HG02678 (cell line): ENCODE measurements around the gene ZNF584.
"Not testable (repeated sequence)": the region's sequence is repeated elsewhere in the genome, so short reads cannot be mapped to it uniquely, and the experiment has no call there.

Experiments used
- ATAC-seq: cut with Tn5 transposase; IDR thresholded peaks from one replicate; pipeline ENCODE4 v1.9.1; 2021; ENCODE audit warnings: mild to moderate bottlenecking, moderate library complexity; ENCODE audit not compliant: unreplicated experiment

The ZNF584 gene

DNA sequence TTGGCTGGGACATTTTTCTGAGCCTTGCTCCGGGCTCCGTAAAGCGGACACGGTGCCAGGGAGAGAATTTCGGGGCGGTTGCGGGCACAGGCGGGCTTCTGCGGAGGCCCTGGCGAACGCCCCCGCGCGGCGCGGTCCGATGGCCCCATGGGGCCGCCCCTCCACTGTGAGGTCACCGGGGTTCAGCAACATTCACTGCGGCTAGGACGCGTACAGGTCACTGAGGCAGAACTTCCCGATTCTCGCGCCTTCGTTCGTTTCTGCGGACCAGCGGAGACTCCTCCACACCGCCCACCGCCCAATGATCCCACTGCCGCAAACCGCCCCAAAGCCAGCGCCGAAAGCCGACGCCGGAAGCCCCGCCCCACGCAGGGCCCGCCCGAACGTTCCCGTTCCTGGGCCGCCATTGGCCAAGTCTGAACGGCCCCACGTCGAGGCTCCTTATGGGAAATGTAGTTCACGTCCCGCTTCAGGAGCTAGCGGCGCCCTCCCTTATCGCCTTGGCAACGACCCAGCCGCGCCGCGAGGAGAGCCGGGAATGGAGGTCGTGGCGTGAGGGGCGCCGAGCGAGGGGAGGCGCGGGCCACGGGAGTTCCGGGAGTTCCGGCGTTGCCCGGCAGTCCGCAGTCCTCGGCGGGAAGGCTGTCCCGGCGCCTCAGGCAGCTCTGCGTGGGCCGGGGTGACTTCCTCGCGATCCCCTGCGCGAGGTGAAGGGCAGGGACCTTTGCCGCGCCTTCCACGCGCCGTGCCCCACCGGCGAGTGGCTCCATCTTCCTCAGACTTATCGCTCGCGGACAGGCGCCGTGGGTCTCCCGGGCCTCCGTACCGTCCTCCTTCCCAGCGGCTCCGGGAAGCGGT is at the start of gene ZNF584:
TSS of gene ZNF584 (plus strand) at position 498 of the 858 bp plus-strand sequence. CDS start 499 bp downstream, outside the sequence.
- ATAC-seq: peak; percentile 88

DNA sequence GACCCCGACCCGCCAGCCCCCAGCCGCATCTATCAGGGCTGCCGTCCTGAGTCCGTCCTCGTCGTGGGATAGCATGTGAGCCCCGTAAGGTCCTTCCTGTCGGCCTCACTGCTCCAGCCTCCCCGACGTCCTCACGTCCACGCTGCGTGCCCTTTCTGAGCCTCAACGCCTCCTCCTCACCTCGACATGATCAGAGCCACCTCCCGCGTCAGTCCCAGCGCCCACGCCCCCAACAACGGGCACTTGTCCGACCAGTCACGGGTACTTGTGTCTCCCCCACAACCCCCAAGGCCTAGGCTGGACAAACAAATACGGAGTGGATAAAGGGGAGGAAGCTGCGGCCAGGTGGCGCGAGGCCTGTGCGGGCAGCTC is 46.6 kb upstream of the ZNF584 start:
- no peak for ATAC-seq

DNA sequence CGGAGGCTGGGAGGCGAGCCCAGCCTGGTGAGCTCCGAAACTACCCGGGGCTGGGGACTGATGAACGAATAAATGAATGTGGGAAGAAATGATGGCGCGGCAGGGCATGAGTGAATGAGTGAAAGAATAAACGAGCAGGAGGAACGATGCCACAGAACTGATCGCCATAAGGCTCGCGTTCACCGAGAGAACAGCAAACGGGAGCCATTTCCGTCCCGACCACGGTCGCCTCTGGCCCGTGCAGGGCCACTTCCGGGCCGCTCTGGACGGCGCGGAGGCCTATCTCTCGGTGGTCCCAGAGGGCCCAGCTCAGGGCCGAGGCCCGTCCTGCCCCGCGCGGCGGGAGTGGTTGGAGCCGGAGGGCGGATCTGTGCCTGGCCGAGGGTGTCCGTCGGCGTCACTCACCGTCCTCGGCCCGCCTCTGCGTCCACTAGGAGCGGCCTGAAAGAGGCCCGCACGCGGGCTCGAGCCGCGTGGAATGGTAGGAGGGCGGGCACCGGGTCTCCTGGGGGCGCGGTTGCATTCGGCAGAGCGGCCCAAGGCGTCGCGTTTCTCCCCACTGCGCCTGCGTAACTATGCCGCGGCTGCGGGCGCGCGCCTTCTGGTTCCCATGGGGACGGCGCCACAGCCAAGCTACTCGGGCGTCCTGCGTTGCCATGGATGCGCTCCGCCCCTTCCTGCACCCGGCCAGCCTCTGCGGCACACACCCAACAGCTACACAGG is 46.0 kb upstream of the ZNF584 start, which contains the start of gene ZNF497:
TSS of gene ZNF497 (minus strand) at position 480 of the 723 bp plus-strand sequence. CDS start 5,116 bp downstream, outside the sequence.
- peak; percentile 87 for ATAC-seq

DNA sequence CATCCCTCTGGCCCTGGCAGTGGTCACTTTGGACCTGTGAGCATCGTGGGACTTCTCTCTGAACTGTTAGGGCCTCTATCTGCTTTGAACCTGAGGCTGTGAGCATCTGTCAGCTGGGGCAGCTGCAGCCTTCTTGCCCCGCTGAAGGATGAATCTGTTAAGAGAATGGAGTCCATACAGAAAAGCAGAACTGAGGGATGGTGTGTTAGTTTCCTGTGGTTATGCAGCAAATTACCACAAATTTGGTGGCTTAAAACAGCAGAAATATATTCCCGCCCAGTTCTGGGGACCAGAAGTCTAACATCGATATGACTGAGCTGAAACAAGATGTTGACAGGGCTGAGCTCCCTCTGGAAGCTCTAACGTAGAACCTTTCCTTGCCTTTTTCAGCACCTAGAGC is 44.3 kb upstream of the ZNF584 start:
- ATAC-seq: no peak

DNA sequence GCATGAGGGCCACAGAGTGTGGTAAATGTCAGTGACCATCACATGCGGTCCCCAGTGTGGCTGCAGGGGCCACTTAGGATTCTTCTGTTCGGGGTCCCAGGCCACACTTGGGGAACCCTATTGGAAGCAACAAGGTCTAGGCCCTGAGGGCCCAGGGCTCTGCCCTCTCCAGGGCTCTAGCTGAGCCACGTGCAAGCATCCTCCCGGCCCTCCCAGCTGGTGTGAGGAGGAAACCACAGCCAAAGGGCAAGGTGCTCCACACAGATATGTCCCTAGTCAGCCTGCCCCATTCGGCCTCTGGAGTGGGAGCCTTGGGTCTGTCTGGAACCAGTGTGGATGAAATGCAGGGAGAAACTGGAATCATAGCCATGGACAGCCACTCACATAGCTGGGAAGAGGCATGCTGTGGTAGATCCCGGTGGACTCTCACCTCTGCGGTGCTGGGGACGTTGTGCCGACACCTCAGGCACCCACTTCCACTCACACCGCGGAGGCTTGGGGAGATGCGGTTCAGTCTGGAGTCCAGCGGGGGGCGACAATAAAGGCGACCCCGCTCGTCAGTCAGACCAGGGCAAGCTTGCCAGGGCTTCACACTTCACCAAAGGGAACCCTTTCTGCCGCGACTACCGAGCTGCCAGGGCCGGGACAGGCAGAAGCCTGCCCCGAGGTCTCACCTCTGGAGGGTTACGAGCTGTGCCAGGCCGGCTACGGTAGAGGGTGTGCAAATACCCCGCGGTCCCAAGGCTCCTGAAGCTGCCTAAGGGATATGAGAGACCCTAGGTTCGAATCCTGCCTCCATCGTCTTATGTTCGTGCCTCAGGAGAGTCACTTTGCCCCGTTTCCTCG is 41.6 kb upstream of the ZNF584 start:
- ATAC-seq: no peak

DNA sequence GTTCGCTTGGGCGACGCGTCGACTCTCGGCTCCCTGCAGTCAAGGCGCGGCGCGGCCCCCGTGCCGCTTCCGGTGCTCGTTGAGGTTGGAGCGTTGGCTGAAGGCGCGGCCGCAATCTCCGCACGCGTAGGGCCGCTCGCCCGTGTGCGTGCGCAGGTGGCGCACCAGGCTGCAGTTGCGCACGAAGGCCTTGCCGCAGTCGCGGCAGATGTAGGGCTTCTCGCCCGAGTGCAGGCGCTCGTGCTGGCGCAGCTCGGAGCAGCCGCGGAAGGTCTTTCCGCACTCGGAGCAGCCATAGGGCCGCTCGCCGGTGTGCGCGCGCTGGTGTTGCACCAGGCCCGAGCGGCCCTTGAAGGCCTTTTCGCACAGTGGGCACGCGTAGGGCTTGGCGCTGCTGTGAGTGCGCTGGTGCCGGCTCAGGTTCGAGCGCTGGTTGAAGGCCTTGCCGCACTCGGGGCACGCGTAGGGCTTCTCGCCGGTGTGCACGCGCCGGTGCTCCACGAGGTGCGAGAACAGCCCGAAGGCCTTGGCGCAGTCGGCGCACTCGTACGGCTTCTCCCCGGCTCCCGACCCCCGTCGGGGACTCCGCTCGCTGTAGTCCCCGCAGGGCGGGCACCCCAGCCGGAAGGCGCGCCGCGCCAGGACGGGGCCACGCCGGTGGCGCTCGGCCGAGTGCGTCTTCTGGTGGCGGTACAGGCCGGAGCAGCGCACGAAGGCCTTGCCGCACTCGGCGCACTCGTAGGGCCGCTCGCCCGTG is 40.6 kb upstream of the ZNF584 start:
- ATAC-seq: no peak

DNA sequence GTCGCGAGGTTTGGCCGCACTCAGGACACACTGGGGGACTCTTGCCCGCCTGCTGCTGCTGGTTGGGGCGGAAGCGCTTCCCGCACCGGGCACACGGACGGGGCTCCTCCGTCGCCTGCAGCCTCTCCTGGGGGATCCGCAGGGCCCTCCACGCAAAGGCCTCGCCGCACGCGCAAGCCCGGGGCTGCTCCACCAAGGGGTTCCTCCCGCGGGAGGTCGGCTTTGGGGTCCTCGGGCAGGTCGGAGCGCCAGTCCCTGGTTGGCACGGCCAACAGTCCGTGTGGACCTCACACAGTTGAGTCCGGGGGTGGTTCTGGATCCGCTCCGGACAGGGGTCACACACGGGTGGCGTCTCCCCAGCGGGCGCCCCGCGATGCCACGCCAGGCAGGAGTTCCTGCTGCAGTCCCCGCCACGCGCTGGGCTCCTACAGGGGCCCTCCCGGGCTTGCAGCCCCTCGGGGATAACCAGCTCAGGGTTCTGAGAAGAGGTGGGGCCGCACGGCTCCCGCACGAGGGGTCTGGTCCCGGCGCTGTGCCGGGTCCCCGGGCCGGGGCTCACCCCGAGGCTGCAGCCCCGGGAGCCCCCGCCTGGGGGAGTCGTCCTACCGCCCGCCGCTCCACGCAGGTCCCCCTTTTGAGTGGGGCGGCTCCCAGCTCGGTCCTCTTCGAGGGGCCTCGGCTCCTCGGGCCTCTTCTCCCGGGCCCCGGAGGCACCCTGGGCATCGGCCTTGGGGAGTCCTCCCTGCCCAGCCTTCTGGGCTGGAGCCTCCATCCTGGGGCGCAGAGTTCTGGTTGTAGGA is 39.7 kb upstream of the ZNF584 start:
- ATAC-seq: no peak

DNA sequence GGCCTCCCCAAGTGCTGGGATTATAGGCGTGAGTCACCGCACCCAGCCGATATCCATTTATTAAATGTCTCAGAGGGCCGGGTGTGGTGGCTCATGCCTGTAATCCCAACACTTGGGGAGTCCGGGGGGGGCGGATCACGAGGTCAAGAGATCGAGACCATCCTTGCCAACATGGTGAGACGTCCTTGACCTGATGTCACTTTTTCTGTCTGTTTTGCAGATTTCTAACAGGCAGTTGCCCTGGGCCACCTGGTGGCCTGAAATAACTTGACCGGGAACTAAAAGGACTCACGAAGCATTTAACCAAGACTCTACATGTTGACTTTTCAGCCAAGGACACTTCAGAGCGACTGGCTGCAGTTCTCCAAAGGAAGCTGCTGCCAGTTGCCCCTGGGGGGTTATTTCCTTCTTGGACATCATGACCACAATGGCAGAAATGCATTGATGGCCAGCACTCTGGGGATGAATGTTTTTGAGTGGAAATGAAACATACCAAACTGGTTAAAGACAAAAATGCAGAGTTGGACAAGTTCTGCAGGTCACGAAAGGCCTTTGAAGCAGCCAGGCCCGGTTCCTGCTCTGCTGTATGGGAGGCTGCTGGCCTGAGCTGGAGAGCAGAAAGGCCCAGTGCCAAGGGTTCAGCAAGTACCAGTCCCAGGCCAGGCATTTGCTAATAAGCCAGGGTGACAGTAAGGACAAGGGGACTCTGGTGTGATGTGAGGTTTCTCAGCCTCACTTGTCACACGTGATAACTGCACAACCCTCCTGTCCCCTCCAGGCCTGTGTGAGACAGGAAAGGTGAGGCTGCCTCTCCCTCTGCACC is 35.9 kb upstream of the ZNF584 start:
- no peak for ATAC-seq

DNA sequence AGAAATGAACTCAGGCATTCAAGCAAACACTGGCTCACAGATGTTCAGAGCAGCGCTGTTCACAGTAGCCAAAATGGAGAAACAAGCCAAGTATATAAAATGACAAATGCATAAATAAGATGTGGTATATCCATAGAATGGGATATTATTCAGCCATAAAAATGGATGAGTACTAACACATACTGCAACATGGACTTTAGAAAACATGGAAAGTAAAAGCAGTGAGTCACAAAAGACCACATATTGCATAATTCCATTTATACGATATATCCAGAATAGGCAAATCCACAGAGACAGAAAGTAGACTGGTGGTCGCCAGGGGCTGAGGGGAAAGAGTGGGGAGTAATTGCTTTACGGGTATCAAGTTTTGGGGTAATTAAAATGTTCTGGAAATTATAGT is 34.2 kb upstream of the ZNF584 start:
- ATAC-seq: no peak

DNA sequence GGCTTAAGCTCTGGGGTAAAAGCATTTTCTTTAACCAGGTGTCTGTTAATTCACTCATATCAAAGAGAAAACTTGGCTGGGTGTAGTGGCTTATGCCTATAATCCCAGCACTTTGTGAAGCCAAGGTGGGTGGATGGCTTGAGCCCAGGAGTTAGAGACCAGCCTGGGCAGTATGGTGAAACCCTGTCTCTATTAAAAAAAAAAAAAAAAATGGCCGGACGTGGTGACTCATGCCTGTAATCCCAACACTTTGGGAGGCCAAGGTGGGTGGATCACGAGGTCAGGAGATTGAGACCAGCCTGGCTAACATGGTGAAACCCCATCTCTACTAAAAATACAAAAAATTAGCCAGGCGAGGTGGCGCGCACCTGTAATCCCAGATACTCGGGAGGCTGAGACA is 31.7 kb upstream of the ZNF584 start:
- ATAC-seq: not testable (repeated sequence)

DNA sequence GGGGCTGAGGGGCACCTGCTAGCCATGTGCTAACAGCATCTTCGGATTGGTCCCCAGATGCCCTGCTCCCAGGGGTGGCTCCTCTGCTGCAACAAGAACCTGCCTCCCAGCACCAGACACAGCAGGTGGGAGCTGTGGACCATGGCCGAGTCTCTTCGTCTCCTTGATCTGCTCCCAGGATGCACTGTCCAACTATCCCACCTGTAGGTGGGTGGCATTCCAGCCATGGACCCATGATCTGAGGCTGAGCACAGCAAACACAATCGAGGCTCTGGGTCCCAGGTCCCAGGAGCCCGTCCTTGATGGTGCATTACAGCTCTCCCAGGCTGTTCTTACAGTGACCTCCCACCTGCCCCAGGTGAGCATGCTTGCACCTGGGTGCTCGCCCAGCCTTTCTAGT is 29.2 kb upstream of the ZNF584 start:
- no peak for ATAC-seq

DNA sequence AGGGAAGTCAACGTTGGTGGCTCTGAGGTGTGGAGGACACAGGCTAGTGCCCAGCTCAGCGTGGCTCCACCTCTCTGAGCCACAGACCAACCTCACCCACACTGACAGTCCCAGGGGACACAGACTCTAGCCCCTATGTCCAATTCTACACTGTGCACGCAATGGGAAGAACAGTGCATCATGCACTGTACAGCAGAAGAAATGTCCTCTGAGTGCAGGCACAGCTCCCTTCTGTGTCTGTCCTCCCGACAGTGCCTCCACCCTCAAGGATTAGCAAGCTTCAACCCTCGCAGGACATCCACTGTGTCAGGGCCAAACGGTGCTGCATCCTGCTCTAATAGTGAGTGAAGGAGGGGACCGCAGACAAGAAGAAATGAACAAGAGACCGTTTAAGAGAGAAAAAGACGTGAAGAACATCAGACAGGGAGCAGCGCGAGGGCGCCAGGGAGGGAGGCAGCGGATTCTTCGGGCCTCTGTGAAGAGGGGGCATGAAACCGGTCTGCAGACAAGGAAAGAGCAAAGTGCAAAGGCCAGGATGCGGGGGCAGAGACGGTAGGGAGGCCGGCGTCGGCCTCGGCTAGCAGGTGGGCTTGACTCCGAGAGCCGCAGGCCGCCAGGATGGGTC is 28.3 kb upstream of the ZNF584 start:
- no peak for ATAC-seq

DNA sequence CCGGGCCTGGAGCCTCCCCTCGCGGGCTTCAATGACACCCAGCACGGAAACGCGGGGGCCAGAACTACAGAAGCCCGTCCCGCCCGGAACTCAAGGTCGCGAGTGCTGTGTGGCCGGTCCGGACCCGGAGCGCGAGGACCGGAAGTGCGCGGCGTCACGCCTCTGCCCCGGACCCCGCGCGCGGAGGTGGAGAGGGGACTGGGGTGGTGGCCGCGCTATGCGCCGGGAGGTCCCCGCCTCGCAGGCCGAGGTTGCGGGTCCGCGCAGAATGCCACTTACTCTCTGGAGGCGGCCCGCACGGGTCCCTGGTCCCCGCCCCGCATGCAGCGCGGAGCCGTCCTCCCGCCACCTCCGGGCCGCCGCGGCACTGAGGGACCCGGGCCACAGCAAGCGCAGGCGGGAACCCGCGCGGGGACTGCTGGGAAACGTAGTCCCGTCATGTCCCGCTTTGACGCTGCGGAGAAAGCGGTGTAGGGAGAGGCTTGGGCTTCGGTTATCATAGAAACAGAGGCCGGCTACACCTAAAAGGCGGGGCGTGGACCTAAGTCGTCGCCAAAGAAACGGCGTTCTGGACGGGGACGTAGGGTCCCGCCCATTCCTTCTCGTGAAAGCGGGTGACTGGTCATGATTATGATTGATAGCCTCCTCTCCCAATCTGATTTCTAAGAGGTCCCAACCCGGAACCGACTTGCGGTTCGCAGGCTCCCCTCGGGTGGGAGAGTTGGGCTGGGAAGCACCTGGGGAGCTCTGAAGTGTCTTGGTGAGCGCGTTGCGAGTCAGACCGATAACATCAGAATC is 27.6 kb upstream of the ZNF584 start, which contains the start of gene ZNF837:
TSS of gene ZNF837 (minus strand) at position 369 of the 798 bp plus-strand sequence. CDS start 11,698 bp downstream, outside the sequence.
- ATAC-seq: peak; percentile 86

DNA sequence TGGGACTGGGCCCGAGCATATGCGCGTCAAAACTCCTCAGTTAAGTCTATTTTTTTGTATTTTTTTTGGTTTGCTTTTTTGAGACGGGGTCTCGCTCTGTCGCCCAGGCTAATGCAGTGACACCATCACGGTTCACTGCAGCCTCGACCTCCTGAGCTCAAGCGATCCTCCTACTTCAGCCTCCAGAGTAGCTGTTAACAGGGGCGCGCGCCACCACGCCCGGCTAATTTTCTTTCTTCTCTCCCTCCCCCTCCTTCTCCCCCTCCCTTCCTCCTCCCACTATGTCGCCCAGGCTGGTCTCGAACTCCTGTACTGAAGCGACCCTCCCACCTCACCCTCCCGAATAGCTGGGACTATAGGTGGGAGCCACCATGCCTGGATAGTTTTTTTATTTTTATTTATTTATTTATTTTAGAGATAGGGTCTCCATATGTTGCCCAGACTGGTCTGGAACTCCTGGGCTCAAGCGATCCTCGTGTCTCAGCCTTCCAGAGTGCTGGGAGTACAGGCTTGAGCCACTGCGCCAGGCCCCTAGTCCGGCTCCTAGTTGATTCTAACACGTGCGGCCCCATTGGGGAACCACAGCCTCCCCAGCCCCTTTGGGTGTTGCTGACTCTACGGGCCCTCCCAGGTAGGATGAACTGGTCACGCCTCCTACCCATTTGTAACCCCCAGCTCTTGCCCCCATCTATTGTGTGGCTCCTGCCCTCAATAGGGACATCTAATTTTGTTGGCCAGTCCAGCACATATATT is 26.8 kb upstream of the ZNF584 start:
- no peak for ATAC-seq

DNA sequence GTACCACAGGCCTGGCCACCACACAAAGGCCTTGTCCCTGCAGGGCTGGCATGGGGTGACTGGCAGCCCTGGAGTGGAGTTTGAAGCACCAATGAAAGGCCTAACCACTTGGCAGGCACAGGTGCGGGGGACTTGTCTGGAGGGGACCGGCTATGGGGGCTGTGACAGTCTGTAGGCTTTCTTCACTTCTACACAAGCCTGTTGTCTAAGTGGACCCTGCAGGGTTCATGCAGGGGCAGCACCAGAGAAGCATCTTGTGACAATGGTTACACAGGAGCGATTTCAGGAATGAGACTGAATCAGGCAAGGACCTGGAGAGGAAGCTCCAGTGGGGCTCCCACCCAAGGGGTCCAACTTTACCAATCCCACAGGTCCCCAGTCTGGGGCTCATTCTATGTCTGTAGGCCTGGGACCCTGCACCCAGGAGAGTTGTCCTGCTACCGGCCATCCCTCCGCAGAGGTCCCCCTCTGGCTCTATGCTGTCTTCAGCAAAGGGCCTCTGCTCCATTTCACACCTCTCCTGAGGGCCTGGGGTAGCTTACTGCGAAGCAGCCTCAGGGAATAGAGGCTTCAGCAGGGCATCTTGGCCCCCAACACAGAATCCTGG is 25.3 kb upstream of the ZNF584 start:
- ATAC-seq: no peak

DNA sequence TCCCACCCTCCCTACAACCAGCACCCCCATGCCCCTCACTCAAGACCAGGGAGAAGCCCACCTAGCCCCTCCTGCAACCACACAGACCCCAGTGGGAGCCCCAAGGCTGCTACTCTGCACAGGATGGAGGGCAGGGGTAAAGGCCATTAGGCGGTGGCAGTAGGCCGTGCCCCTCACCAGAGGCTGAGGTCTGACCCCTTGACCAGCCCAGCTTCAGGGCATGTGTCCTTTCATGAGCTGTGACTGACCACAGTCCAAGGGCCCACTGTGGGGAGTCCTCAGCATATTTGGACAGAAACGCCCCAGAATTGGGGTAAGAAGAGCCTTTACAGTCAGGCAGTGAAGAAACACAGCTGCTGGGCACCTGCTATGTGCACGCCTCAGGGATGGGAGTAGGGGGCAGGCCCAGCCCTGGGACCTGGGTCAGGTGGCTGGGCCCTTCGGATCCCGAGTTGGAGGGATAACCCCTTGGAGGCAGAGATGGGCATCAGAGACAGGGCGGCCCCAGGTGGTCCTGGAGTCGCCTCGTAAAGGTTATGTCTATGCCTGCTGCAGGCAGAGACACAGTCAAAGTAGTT is 23.0 kb upstream of the ZNF584 start:
- ATAC-seq: no peak
